Body of pancreas (tissue), 4 donors: ENCODE measurements around the gene CCDC175. TPM values are rescaled to one million over a fixed set of nuclear protein-coding genes. Genes with fewer than 3 reads are reported as not detected.

Source experiments
- ATAC-seq: fragments of 150-250 bp; one replicate; pipeline ENCODE4 v1.9.1; 2016
- DNase-seq, 4 donors: peaks; one replicate each; pipeline ENCODE4 v3.0.0-alpha.2; 2019
- H3K27ac ChIP-seq, 4 donors: fragments of 200-600 bp; sonication (generic); 1 replicate in 3 of 4; 2 replicates in 1 of 4; pipeline versions ENCODE4 v1.5.1 to v1.6.1; 2016 to 2019; ENCODE audit warnings: mild to moderate bottlenecking in 1 of 4, mixed read lengths in 1 of 4, moderate library complexity in 1 of 4
- H3K27me3 ChIP-seq, 2 donors: fragments of 200-600 bp; sonication (generic); one replicate each; pipeline ENCODE4 v1.6.0; 2016; ENCODE audit warnings: mild to moderate bottlenecking in 1 of 2
- H3K36me3 ChIP-seq, 2 donors: fragments of 200-600 bp; sonication (generic); replicated peaks in 1 of 2; 2 replicates each; pipeline ENCODE4 v1.5.1; 2016; ENCODE audit warnings: low read depth in 2 of 2; ENCODE audit not compliant: insufficient read depth in 1 of 2
- H3K4me1 ChIP-seq: fragments of 200-600 bp; sonication (generic); one replicate; pipeline ENCODE4 v1.6.0; 2016
- H3K4me3 ChIP-seq, 2 donors: fragments of 200-600 bp; sonication (generic); 1 replicate in 1 of 2; 2 replicates in 1 of 2; pipeline ENCODE4 v1.5.1; 2016 to 2019
- H3K9me3 ChIP-seq, 3 donors: fragments of 200-600 bp; sonication (generic); 1 replicate in 2 of 3; 2 replicates in 1 of 3; pipeline ENCODE4 v1.5.1; 2016
- CTCF ChIP-seq, 7 experiments: fragments of 450-650 bp in 4 of 7; fragments of 200-600 bp in 3 of 7; sonication (generic) in 3 of 7; IDR thresholded peaks; one replicate each; pipeline ENCODE4 v1.5.1; 2016 to 2019; ENCODE audit warnings: antibody characterized with exemption in 7 of 7
- POLR2A ChIP-seq, 3 donors: fragments of 450-650 bp; IDR thresholded peaks; one replicate each; pipeline ENCODE4 v1.6.1; 2016; ENCODE audit warnings: antibody characterized with exemption in 3 of 3, mild to moderate bottlenecking in 2 of 3
- WGBS, 2 donors: methylation state at CpG; one replicate each; pipeline ENCODE4 v1.1.5; 2017; 5-methylcytosine and 5-hydroxymethylcytosine counted together
- intact Hi-C: fragments of 100-400 bp; cut with DNase I; formaldehyde crosslinking; loops from one replicate; pipeline ENCODE4 v1.15.1; 2023
- total RNA-seq, 2 donors: library from RNA; depleted of rRNA; stranded (reverse); fragments of >200 nt; gene quantifications; one replicate each; pipeline ENCODE4 v1.1.0, GENCODE V29; 2016

The CCDC175 gene
- total RNA-seq, 2 donors from 2014 or later, result not detected

GRCh38 chr14:59464486-59465315 lies 111.9 kb downstream of the CCDC175 start:
- H3K4me3 ChIP-seq, result peak overlapping the region; percentile 45 to 55
- H3K4me1 ChIP-seq, result peaks cover 11% of the 10 kb centered on the region
- no peaks in the 10 kb centered on the region for H3K9me3 ChIP-seq
- DNase-seq (peak; percentile 70 to 82 (median 75)), ATAC-seq (peak; percentile 86)
- no peaks in the 10 kb centered on the region for H3K27me3 ChIP-seq
- intact Hi-C loops, result no loop called here
- TF ChIP-seq POLR2A (IDR thresholded peaks at IDR 0.05), result peak in 2 of 3 donors; percentile 14 to 16
- TF ChIP-seq CTCF (IDR thresholded peaks at IDR 0.05), result no peak
- H3K27ac ChIP-seq, result peak overlapping the region in 3 of 4 donors; percentile 60 to 73 (median 70)
- no peaks in the 10 kb centered on the region for H3K36me3 ChIP-seq
- 0% methylated on average over 3 to 99 of the region's 105 CpGs for WGBS, 2 donors

GRCh38 chr14:59463787-59464485 lies 112.7 kb downstream of the CCDC175 start:
- TF ChIP-seq POLR2A (IDR thresholded peaks at IDR 0.05), result no peak
- TF ChIP-seq CTCF (IDR thresholded peaks at IDR 0.05), result no peak
- WGBS, 2 donors, result 15 to 32% methylated on average over 32 to 59 of the region's 60 CpGs
- Histone ChIP-seq H3K9me3 (no peaks in the 10 kb centered on the region), H3K27me3 (no peaks in the 10 kb centered on the region), H3K27ac (peak overlapping the region in 3 of 4 donors; percentile 60 to 73 (median 70)), H3K4me3 (peak overlapping the region; percentile 45 to 55), H3K36me3 (no peaks in the 10 kb centered on the region), H3K4me1 (peaks cover 11% of the 10 kb centered on the region)
- DNase-seq (peak; percentile 14 to 25 (median 18)), ATAC-seq (no peak)
- intact Hi-C loops, result no loop called here

- Histone ChIP-seq H3K4me3 (no peak overlapping the region), H3K27me3 (no peaks in the 10 kb centered on the region), H3K27ac (no peak overlapping the region), H3K4me1 (peaks cover 11% of the 10 kb centered on the region), H3K36me3 (no peaks in the 10 kb centered on the region), H3K9me3 (no peaks in the 10 kb centered on the region)
- WGBS, 2 donors, result 70 to 93% methylated on average over 1 of the region's 1 CpG
- intact Hi-C loops, result no loop called here
- ATAC-seq, result no peak
- no peak for DNase-seq
- TF ChIP-seq CTCF (IDR thresholded peaks at IDR 0.05), result no peak
- TF ChIP-seq POLR2A (IDR thresholded peaks at IDR 0.05), result no peak
Observed at GRCh38 chr14:59461891-59462290, 114.7 kb downstream of the CCDC175 start.

- Histone ChIP-seq H3K27me3 (no peaks in the 10 kb centered on the region), H3K9me3 (no peaks in the 10 kb centered on the region), H3K27ac (no peak overlapping the region), H3K4me3 (no peak overlapping the region), H3K36me3 (no peaks in the 10 kb centered on the region), H3K4me1 (peaks cover 11% of the 10 kb centered on the region)
- no peak for ATAC-seq
- DNase-seq, result no peak
- WGBS, 2 donors, result 72 to 84% methylated on average over 1 of the region's 1 CpG
- intact Hi-C loops, result no loop called here
- TF ChIP-seq CTCF (IDR thresholded peaks at IDR 0.05), result no peak
- TF ChIP-seq POLR2A (IDR thresholded peaks at IDR 0.05), result no peak
Observed at GRCh38 chr14:59460378-59460777, 116.2 kb downstream of the CCDC175 start.
